Measurements from ENCODE around the gene FNDC3B.

FNDC3B gene

GRCh38 chr3:172195407-172195754, 156.0 kb downstream of the FNDC3B start:
- DNase-seq: no peak

DNA sequence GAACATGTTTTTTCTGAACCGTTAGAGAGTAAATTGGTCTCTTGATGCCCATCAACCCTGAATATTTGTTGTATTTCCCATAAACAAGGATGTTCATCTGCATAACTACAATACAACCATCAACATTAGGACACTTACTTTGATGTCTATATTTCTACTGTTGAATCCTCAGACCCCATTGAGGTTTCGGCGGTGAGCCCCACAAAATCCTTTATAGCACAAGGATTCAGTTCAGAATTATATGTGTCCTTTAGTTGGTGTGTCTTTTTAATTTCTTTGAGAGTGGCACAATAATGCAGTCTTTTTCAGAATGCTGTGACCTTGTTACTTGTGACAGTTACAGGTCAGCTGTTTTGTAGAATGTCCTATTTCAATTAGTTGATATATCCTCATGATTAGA, 158.0 kb downstream of the FNDC3B start:
- no peak for DNase-seq

DNA sequence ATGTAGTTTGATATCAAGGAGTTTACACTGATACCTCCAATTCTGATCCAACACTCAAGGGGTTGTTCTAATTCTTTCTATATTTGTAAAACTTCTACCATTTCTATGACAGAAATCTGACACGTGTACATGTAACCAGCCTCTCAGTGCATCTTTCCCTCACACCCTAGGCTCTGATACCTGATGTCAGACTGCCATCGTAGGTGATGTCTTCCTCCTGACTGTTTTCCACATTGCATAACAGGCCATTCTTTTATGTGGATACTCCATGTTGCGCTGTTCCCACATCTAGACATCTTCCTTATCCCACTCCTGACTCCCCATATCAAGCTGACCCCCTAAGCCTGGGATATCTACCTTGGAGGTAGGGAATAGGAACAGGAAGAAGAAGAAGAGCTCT, 159.1 kb downstream of the FNDC3B start:
- no peak for DNase-seq

DNA sequence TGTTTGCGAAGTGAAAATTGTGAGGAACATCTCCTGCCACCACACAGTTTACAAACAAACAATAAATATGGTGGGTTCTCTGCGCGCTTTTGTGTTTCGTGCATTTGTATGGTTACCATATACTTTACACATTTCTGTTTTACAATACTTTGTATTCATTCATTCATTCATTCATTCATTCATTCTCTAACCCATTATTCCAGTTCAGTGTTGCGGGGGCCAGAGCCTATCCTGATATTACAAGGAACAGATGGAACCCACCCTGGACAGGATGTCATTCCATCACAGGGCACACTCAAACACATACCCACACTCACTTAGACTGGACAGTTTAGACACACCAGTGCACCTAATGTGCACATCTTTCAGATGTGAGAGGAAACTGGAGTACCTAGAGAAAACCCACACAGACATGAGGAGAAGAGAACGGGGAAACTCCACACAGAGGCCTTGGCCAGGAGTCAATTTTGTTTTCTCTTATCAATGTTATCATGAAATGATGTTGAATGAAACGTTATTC, 160.5 kb downstream of the FNDC3B start:
- no peak for DNase-seq

GRCh38 chr3:172201136-172201869, 161.9 kb downstream of the FNDC3B start:
- no peak for DNase-seq

DNA sequence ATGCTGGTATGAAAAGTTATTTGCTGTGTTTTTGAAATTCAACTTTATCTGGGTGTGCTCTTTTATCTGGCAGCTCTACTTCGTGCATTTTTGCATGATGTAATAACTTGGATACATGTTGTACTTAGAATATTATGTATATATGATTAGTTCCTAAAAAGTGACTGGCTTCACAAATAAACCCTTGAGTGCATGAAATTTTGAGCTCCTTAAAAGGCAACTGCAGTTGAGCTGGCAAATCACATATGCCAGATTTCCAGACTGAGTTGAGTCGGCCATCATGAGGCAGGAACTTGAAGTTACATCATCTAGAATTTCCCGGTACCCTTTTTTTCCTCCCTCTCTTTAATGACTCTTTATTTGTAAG, 162.5 kb downstream of the FNDC3B start:
- no peak for DNase-seq

DNA sequence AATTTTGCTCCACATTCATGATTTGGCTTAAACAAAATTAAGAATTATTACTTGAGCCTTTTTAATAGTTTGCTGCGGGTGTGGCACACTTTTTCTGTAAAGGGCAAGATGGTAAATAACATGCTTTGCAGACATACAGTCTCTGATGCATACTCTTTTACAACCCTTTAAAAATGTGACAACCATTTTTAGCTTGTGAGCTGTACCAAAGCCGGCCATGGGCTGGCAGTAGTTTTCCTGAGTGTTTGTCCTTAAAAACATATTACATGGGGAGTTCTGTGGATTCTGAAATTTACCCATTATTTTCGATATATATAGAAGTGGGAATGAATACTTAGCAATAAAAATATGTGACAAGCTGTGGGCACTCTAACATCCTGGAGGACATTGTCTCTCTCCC, 163.4 kb downstream of the FNDC3B start:
- DNase-seq: no peak

DNA sequence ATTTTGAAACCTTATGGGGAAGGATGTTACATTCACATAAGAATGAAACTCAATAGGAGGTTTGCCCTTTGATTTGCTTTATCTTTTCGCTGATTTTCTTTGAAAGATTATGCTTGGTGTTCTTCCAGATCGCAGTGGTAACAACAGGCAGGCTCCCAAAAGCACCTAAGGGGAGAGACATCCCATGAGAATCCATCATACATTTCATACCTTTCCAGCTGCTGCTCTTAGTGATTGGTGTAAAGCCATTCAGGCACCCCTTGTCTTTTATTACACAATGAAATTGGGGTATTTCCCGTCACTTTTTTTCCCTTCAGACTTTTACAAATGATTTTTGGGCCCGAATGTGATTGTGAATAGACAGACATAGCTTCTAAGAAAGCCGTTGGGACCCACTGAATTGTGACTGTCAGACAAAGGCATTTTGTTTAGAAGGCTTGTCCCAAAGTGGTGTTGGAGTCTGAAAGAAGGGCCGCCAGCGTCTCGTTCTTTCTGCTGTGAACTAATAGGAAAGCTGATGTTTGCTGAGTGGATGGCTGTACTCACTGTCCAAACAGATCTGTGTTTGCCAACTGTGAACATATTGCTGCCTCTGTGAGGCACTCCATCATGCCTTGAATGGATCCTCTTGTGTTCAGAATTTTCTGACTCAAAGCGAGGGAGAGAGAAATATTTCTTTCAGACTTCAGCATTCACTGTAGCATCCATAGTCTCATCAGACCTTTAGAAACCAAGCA, 164.3 kb downstream of the FNDC3B start:
- DNase-seq: peak; percentile 90

DNA sequence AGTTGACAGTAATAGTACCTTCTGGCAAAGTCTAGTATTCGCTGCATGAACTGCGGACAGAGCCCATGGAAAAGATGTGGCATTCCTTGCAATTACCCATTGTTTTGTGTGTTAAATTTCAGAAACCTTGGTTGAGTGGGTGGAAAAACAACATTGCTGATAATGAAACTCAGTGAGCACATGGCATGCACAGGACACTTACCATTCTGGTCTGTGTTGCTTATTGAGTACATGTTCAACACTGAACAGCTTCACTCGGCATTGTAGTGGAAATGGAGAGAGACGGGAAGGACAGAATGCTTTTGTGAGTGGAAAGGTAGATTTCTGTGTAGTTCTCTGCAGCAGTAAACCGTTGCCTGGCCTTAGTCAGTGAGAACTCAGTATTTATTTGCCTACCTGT, 165.3 kb downstream of the FNDC3B start:
- DNase-seq: no peak

DNA sequence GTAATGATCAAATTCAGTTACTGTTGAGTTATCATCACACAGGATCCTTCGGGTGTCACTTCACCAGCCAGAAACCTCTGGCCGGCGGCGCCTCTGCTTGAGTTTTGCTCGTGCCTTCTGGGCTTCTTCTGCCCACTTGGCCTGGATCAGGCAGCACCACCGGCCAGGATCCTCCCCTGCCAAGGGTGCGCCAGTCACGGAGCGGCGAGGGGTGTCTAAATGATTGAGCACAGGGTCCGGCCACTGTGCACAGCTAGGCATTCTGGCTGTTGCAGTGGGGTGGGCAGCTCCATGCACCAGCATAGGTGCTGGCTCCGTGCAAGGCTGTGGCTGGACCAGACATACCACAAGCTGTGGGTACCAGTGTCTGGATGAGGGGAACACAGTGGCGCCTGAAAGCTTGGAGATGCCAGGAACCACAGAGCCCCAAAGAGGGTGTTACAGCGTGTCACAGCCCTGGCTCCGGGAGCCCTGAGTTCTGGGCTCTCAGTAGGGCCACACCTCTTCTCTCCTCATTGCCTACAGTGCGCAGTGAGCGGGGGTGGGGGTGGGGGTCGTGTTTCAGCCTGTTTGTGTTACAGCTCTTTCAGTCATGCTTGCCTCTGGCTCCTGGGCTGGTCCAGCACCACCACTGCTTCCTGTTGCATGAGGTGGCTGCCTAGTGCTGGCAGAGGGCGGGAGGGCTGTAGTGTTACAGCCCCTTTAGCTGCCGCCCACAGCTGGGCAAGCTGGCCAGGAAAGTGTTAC, 169.4 kb downstream of the FNDC3B start:
- no peak for DNase-seq

- no peak for DNase-seq
Observed at GRCh38 chr3:172209333-172210321, 170.2 kb downstream of the FNDC3B start.

GRCh38 chr3:172210355-172210754, 171.0 kb downstream of the FNDC3B start:
- DNase-seq: no peak

GRCh38 chr3:172211123-172211522, 171.7 kb downstream of the FNDC3B start:
- no peak for DNase-seq

GRCh38 chr3:172213200-172213599, 173.8 kb downstream of the FNDC3B start:
- DNase-seq: no peak

- peak; percentile 52 for DNase-seq
Observed at GRCh38 chr3:172213904-172214303, 174.5 kb downstream of the FNDC3B start.

DNA sequence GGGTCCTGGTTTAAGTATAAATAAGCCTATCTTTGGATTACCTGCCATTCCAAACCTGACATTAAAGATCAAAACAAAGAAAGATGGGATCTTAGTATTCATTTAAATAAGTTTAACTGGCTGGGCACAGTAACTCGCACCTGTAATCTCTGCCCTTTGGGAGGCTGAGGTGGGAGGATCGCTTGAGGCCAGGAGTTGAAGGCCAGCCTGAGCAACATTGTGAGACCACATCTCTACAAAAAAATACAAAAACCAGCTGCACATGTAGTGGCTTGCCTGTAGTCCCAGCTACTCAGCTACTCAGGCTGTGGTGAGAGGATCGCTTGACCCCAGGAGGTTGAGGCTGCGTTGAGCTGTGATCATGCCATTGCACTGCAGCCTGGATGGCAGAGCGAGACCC, 176.9 kb downstream of the FNDC3B start:
- no peak for DNase-seq

- DNase-seq: no peak
Observed at GRCh38 chr3:172216911-172217310, 177.5 kb downstream of the FNDC3B start.

GRCh38 chr3:172217877-172218276, 178.5 kb downstream of the FNDC3B start:
- DNase-seq: no peak

GRCh38 chr3:172218350-172219323, 179.3 kb downstream of the FNDC3B start:
- no peak for DNase-seq

DNA sequence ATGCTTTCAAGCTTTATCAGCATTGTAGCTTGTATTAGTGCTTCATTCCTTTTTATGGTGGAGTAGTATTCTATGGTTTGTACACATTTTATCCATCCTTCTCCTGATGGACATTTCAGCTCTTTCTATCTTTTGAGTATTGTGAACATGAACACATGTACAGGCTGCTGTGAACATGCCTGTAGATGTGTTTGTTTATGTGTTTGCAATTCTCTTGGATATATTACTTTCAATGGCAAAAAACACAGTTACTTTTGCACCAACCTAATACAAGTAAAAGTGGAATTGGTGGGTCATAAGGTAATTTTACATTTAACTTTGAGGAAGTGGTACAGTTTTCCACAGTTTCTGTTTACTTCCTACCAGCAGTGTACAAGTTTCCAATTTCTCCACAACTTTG, 180.4 kb downstream of the FNDC3B start:
- DNase-seq: no peak

DNA sequence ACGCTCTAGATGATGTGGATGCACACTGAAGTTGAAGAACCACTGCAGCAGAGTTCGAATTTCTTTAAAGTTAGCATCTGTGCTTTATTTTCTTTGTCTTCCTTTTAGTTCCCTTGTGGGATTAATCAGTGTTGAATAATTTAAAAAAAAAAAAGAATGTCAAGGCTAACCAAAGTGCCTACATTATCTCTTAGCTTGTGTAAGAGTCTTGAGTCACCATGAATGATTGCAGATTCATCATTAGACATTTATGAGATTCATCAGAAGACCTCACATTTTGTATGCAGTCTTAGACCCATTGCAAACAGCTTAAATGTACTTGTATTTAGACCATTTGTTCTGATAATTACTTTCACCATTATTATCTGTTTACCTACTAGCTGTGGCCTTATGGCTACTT, 182.2 kb downstream of the FNDC3B start:
- no peak for DNase-seq

Data from NCI-H526 treated with DMSO at 0.1 percent for 48 hours (cell line).